K562 (cell line): ENCODE measurements around the gene ATXN7L1. TPM values are rescaled to one million over a fixed set of nuclear protein-coding genes. Genes with fewer than 3 reads are reported as not detected.

Experiments used
- BHLHE40 ChIP-seq: IDR thresholded peaks from 2 replicates; pipeline ENCODE4 v1.6.1; 2011; ENCODE audit warnings: low read length, improper control_type of control experiment
- CBFA2T3 ChIP-seq: fragments of 450-650 bp; IDR thresholded peaks from 2 replicates; pipeline ENCODE4 v1.6.1; 2017
- DMBX1 ChIP-seq: fragments of 250-450 bp; sonication (Bioruptor Pico); IDR thresholded peaks from 2 replicates; pipeline ENCODE4 v1.8.0; 2022; ENCODE audit warnings: inconsistent platforms, mild to moderate bottlenecking, moderate library complexity, borderline replicate concordance
- EP300 ChIP-seq: IDR thresholded peaks from 2 replicates; pipeline ENCODE4 v1.6.1; 2012; ENCODE audit warnings: low read length, improper control_type of control experiment
- HEY1 ChIP-seq: fragments of 250-450 bp; sonication (Bioruptor Pico); IDR thresholded peaks from 2 replicates; pipeline ENCODE4 v1.5.0; 2020; ENCODE audit warnings: mild to moderate bottlenecking, moderate library complexity, borderline replicate concordance
- HLTF ChIP-seq: fragments of 450-650 bp; IDR thresholded peaks from 2 replicates; pipeline ENCODE4 v1.6.1; 2016
- KDM1A ChIP-seq, 2 experiments: fragments of 450-650 bp; IDR thresholded peaks; 2 replicates each; pipeline ENCODE4 v1.6.1; 2016; ENCODE audit warnings: mild to moderate bottlenecking in 2 of 2
- KLF1 ChIP-seq: fragments of 450-650 bp; IDR thresholded peaks from 2 replicates; pipeline ENCODE4 v1.6.1; 2016; ENCODE audit warnings: missing genetic modification characterization, missing compliant biosample characterization
- MYC ChIP-seq, 2 experiments: fragments of 250-450 bp in 1 of 2; sonication (Bioruptor Pico) in 1 of 2; IDR thresholded peaks; 2 replicates each; pipeline versions ENCODE4 v1.5.1 to v1.6.1; 2012 to 2021; ENCODE audit warnings: low read depth in 2 of 2, borderline replicate concordance in 1 of 2, improper control_type of control experiment in 1 of 2, low read length in 1 of 2, mild to moderate bottlenecking in 1 of 2, moderate library complexity in 1 of 2
- PRPF4 ChIP-seq: fragments of 200-400 bp; formaldehyde crosslinking; IDR thresholded peaks from one replicate; pipeline ENCODE4 v1.6.1; 2017; ENCODE audit warnings: low read length, low read depth, mild to moderate bottlenecking; ENCODE audit not compliant: insufficient read depth, poor library complexity, severe bottlenecking
- SMAD2 ChIP-seq: fragments of 150-350 bp; IDR thresholded peaks from 2 replicates; pipeline ENCODE4 v1.6.1; 2014; ENCODE audit warnings: low read depth, mild to moderate bottlenecking, low read length
- TBP ChIP-seq: optimal IDR thresholded peaks from 2 replicates; pipeline ENCODE3; 2011; ENCODE audit warnings: low read depth, low read length, improper control_type of control experiment
- TCF3 ChIP-seq: sonication (generic); formaldehyde crosslinking; IDR thresholded peaks from 2 replicates; pipeline ENCODE4 v1.4.0; 2020; ENCODE audit warnings: mild to moderate bottlenecking, missing genetic modification reagents
- ZFP36 ChIP-seq: fragments of 150-350 bp; IDR thresholded peaks from 2 replicates; pipeline ENCODE4 v1.6.1; 2018; ENCODE audit warnings: low read length, low read depth; ENCODE audit not compliant: partially characterized antibody
- polyA plus RNA-seq, 8 experiments: library from polyadenylated mRNA; depleted of rRNA in 4 of 8; stranded (reverse) in 5 of 8; unstranded in 3 of 8; fragments of >200 nt; fragmentation: Nextera tagmentation in 2 of 8; fragmentation: Illumina TruSeq in 1 of 8; extraction: Ambion mirVana in 2 of 8; extraction: Trizol in 1 of 8; gene quantifications; 2 replicates each; pipeline versions ENCODE4 v1.2.1 to v1.2.3, GENCODE V29; 2011 to 2014; ENCODE audit warnings: inconsistent platforms in 1 of 8, missing spikeins in 1 of 8
- total RNA-seq, 7 experiments: library from RNA; depleted of rRNA in 6 of 7; stranded (reverse); fragments of >200 nt in 6 of 7; fragmentation: Illumina TruSeq in 2 of 7; extraction: Trizol in 2 of 7; gene quantifications; 2 replicates each; pipeline versions ENCODE4 v1.2.1 to v1.2.3, GENCODE V29; 2011 to 2021; ENCODE audit warnings: low replicate concordance in 1 of 7
- TF ChIP-seq, protein P1 (sequence below), 2 experiments: fragments of 450-650 bp; conservative IDR thresholded peaks; 2 replicates each; pipeline ENCODE4 v1.6.1; 2017; ENCODE audit warnings: mild to moderate bottlenecking in 2 of 2, moderate library complexity in 2 of 2
- TF ChIP-seq, protein P2 (sequence below): fragments of 450-650 bp; IDR thresholded peaks from 2 replicates; pipeline ENCODE4 v1.6.1; 2016; ENCODE audit warnings: low read depth, mild to moderate bottlenecking, moderate library complexity
- TF ChIP-seq, protein P3 (sequence below): fragments of 450-650 bp; formaldehyde crosslinking; IDR thresholded peaks from 2 replicates; pipeline ENCODE4 v1.4.0; 2022; ENCODE audit warnings: mild to moderate bottlenecking, moderate library complexity
- TF ChIP-seq, protein P4 (sequence below), 2 experiments: IDR thresholded peaks; 2 replicates each; pipeline ENCODE4 v1.6.1; 2011; ENCODE audit warnings: borderline replicate concordance in 1 of 2, control low read depth in 1 of 2, low read depth in 1 of 2, low read length in 1 of 2, mild to moderate bottlenecking in 1 of 2, mixed read lengths in 1 of 2, moderate library complexity in 1 of 2; ENCODE audit not compliant: insufficient read depth in 1 of 2, insufficient read length in 1 of 2, poor library complexity in 1 of 2, severe bottlenecking in 1 of 2; ENCODE audit errors: extremely low read depth in 1 of 2

The ATXN7L1 gene
- total and polyA plus RNA-seq, 9 of the 15 experiments (the other 6 are each of a cell fraction or from before 2014, with no cell fraction given) = 6.6 to 13.7 (median 10.7) TPM

DNA sequence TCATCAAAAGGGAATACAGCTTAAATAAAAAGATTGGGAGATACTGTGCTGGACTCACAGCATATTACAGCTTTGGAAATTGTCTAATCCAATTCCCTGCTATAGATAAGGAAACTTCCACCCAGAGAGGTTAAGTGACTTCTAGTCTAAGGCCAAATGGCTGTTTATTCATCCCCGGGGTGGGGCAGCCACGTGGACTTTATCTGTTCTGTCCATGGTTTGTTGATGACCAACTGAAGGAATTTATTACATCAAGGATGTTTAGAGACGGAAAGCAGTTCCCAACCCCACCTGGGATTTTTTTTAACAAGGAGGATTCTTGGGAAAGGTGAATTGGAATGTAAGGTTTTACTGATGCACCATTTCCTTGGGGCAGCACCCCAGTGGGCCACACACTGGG is 88.6 kb downstream of the ATXN7L1 start (continued):
- TF ChIP-seq BHLHE40 (no peak), TCF3 (0 out of 2 replicates have a peak, but pooled peaks have one; percentile 45), CBFA2T3 (peak; percentile 59), HLTF (no peak), TBP (no peak), EP300 (peak; percentile 74), SMAD2 (no peak), MYC (IDR thresholded peaks at IDR 0.05; ENCODE audit: low read depth, low read length) (peak; percentile 94), MYC (CRISPR knock-in tag; IDR thresholded peaks at IDR 0.05; ENCODE audit: borderline replicate concordance, low read depth) (no peak), ZFP36 (peak; percentile 21), KDM1A (IDR thresholded peaks at IDR 0.05) (0 out of 4 replicates have a peak, but pooled peaks of 1 of the 2 experiments have one; percentile 23), HEY1 (CRISPR knock-in tag) (0 out of 2 replicates have a peak, but pooled peaks have one; percentile 21), PRPF4 (no peak), DMBX1 (CRISPR knock-in tag) (no peak), KLF1 (peak; percentile 64; the same call in 1 of the 2 replicates)
- TF ChIP-seq, protein P1, sequence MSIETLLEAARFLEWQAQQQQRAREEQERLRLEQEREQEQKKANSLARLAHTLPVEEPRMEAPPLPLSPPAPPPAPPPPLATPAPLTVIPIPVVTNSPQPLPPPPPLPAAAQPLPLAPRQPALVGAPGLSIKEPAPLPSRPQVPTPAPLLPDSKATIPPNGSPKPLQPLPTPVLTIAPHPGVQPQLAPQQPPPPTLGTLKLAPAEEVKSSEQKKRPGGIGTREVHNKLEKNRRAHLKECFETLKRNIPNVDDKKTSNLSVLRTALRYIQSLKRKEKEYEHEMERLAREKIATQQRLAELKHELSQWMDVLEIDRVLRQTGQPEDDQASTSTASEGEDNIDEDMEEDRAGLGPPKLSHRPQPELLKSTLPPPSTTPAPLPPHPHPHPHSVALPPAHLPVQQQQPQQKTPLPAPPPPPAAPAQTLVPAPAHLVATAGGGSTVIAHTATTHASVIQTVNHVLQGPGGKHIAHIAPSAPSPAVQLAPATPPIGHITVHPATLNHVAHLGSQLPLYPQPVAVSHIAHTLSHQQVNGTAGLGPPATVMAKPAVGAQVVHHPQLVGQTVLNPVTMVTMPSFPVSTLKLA (conservative IDR thresholded peaks at IDR 0.05) = peak; percentile 79 to 88
- TF ChIP-seq, protein P2, sequence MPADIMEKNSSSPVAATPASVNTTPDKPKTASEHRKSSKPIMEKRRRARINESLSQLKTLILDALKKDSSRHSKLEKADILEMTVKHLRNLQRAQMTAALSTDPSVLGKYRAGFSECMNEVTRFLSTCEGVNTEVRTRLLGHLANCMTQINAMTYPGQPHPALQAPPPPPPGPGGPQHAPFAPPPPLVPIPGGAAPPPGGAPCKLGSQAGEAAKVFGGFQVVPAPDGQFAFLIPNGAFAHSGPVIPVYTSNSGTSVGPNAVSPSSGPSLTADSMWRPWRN = peak; percentile 65; the same call in 1 of the 2 replicates
- TF ChIP-seq, protein P3, sequence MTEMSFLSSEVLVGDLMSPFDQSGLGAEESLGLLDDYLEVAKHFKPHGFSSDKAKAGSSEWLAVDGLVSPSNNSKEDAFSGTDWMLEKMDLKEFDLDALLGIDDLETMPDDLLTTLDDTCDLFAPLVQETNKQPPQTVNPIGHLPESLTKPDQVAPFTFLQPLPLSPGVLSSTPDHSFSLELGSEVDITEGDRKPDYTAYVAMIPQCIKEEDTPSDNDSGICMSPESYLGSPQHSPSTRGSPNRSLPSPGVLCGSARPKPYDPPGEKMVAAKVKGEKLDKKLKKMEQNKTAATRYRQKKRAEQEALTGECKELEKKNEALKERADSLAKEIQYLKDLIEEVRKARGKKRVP (CRISPR knock-in tag) = 0 out of 2 replicates have a peak, but pooled peaks have one; percentile 30
- TF ChIP-seq, protein P4, sequence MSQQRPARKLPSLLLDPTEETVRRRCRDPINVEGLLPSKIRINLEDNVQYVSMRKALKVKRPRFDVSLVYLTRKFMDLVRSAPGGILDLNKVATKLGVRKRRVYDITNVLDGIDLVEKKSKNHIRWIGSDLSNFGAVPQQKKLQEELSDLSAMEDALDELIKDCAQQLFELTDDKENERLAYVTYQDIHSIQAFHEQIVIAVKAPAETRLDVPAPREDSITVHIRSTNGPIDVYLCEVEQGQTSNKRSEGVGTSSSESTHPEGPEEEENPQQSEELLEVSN (IDR thresholded peaks at IDR 0.05; ENCODE audit: borderline replicate concordance in 1 of 2, extremely low read depth in 1 of 2, insufficient read depth in 1 of 2, insufficient read length in 1 of 2, low read depth in 1 of 2, low read length in 1 of 2, poor library complexity in 1 of 2, severe bottlenecking in 1 of 2) = no peak
